ENCODE measurements around the gene SCAPER.

DNA sequence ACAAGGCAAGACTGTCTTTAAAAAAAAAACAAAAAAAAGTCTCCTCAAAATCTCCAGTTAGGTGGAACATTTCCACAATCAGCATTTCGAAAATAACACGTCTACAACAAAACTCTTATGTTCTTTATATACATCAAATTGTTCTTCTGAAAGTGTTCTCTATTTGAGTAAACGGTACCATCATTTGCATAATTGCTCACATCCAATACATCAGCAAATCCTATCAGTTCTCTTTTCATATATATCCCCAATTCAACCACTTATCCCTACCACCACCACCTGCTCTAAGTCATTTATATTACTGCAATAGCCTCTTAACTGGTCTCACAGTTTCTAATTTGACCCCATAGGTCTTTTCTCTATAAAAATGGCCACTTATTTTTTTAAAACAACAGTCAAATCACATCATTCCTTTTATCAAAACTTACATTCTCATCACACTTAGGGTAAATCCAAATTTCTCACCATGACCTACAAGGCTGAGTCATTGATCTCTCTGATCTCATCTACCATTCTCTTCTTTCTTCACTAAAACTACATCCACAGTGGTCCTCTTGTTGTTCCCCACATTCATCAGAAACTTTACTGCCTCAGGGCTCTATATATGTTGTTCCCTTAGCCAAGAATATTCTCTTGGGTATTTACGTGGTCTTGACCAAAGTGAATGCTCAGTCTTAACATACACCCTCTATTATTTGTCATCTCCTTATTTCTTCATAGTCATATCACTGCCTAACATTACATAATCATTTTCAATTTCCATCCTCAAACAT lies 237.0 kb downstream of the SCAPER start:
- TF ChIP-seq, protein P1, sequence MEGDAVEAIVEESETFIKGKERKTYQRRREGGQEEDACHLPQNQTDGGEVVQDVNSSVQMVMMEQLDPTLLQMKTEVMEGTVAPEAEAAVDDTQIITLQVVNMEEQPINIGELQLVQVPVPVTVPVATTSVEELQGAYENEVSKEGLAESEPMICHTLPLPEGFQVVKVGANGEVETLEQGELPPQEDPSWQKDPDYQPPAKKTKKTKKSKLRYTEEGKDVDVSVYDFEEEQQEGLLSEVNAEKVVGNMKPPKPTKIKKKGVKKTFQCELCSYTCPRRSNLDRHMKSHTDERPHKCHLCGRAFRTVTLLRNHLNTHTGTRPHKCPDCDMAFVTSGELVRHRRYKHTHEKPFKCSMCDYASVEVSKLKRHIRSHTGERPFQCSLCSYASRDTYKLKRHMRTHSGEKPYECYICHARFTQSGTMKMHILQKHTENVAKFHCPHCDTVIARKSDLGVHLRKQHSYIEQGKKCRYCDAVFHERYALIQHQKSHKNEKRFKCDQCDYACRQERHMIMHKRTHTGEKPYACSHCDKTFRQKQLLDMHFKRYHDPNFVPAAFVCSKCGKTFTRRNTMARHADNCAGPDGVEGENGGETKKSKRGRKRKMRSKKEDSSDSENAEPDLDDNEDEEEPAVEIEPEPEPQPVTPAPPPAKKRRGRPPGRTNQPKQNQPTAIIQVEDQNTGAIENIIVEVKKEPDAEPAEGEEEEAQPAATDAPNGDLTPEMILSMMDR (conservative IDR thresholded peaks at IDR 0.05; ENCODE audit: low read depth, low read length): no peak
- TF ChIP-seq EZH2 (IDR thresholded peaks at IDR 0.05; ENCODE audit: borderline replicate concordance, low read depth, low read length, poor library complexity, severe bottlenecking): no peak
